HFF-Myc (cell line): ENCODE measurements around the gene TTLL13.

Source experiments
- DNase-seq: peaks from one replicate; pipeline ENCODE4 v3.0.0-alpha.2; 2011; ENCODE audit warnings: low read depth; ENCODE audit errors: extremely low read depth
- H3K4me3 ChIP-seq: replicated peaks from 2 replicates; pipeline ENCODE4 v1.5.1; 2011; ENCODE audit warnings: low read depth, mild to moderate bottlenecking, control low read depth, low read length
- CTCF ChIP-seq: IDR thresholded peaks from 2 replicates; pipeline ENCODE4 v1.5.1; 2012; ENCODE audit warnings: mild to moderate bottlenecking, low read depth, low read length, control low read depth; ENCODE audit errors: missing control alignments

TTLL13 gene

GRCh38 chr15:90261811-90262210, 12.5 kb downstream of the TTLL13 start:
- H3K4me3 ChIP-seq = no peak overlapping the region
- no peak for TF ChIP-seq CTCF
- DNase-seq = no peak

DNA sequence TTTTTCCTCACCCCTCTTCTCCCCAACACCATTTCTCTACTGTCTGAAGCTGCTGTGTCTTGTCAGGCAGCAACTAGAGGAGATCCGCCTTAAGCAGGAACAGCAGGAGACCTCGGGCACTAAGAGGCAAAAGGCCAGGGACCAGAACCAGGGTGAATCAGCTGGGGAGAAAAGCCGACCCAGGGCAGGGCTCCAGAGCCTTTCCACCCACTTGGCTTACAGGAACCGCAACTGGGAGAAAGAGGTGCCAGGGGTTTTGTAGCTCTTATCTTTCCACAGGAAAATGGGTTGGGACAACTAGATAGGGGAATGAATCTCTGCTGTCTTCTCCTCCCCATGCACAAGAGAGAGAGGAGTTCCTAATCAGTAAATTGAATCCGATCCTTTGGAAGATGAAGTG, 13.1 kb downstream of the TTLL13 start:
- no peak for TF ChIP-seq CTCF
- no peak overlapping the region for H3K4me3 ChIP-seq
- DNase-seq = no peak

- TF ChIP-seq CTCF = no peak
- peak overlapping the region; percentile 83 for H3K4me3 ChIP-seq
- no peak for DNase-seq
These were observed 15.3 kb downstream of the TTLL13 start for GRCh38 chr15:90264671-90265070.

GRCh38 chr15:90265271-90266060, 16.1 kb downstream of the TTLL13 start, which contains the start of gene NGRN:
TSS of gene NGRN (plus strand) at chr15:90265672. CDS start at chr15:90265713, 41 bp downstream.
- peak; percentile 71 for DNase-seq
- no peak for TF ChIP-seq CTCF

DNA sequence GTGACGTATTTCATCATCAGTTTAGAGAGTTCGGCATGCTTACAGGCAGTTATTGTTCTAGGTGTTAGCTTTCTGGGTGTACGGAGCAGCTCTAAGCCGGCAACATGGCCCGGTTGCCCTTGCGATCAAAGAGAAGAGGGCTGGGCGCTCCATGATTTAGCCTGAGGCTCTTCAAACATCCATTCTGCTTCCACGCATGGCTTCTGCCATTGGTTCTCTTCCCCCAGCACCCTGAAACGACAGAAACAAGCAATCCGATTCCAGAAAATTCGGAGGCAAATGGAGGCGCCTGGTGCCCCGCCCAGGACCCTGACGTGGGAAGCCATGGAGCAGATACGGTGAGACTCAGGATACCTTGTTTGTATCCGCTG, 16.7 kb downstream of the TTLL13 start:
- no peak for DNase-seq
- peak overlapping the region; percentile 83 for H3K4me3 ChIP-seq
- TF ChIP-seq CTCF = no peak

More at GRCh38 chr15:90265271-90266060, 16.1 kb downstream of the TTLL13 start, which contains the start of gene NGRN:
- H3K4me3 ChIP-seq = peak within 1 kb of the TSS; percentile 83

DNA sequence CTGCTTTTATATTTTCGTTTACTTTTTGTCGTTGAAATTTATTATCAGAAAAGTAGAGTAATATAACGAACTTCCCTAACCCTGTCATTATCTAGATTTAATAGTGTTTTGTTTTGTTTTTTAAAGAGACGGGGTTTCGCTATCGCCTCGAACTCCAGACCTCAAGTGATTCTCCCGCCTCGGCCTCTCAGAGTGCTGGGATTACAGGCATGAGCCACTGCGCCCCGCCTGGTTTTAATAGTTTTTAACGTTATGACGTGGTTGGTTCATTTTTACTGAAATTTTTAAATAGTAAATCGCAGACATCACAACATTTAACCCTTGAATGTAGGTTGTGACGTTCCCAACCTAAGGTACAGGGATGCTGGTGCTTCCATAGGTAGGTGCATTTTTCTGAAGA, 17.1 kb downstream of the TTLL13 start:
- no peak for TF ChIP-seq CTCF
- peak overlapping the region; percentile 83 for H3K4me3 ChIP-seq
- no peak for DNase-seq
